Loucy (cell line): Measurements from ENCODE around the gene LMAN2L.

Source experiments
- EZH2phosphoT487 ChIP-seq: fragments of 200-600 bp; IDR thresholded peaks from 2 replicates; pipeline ENCODE4 v1.6.1; 2018; ENCODE audit warnings: antibody characterized with exemption, mild to moderate bottlenecking, moderate library complexity, borderline replicate concordance
- TF ChIP-seq, protein P1 (sequence below): fragments of 200-600 bp; sonication (generic); conservative IDR thresholded peaks from 2 replicates; pipeline ENCODE4 v1.5.1; 2014; ENCODE audit warnings: mild to moderate bottlenecking, antibody characterized with exemption, low read length

DNA sequence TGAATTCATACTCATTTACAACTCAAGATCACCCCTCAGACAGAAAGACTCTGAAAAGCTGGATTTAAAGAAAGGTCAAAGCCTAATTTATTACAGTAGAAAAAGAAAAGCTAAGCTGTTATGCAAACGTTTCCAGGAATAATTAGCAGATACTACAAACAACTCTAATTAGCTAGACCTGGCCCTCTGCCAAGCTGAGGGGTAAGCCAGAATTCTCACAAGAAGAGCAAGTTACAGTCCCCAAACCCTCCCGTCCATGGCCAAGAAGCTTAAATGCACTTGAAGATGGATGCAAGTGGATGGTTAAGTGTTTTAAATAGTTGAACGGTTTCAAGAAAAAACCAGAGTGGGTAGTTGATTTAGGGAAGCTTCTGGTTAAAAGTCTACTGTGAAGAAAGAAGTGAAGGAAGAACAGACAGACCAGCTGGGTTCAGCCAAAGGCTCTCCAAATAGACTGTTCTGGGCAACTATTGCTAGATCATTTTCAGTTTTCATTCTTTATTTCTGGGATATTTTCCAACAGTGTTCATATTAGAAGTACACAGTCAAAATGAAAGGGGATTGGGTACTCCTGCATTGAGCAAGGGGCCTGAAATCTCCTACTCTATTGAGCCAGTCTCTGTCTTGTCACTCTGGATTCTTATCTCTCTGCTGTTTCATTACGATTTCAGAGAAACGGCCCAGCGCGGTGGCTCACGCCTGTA lies 4.8 kb downstream of the LMAN2L start:
- TF ChIP-seq, protein P1, sequence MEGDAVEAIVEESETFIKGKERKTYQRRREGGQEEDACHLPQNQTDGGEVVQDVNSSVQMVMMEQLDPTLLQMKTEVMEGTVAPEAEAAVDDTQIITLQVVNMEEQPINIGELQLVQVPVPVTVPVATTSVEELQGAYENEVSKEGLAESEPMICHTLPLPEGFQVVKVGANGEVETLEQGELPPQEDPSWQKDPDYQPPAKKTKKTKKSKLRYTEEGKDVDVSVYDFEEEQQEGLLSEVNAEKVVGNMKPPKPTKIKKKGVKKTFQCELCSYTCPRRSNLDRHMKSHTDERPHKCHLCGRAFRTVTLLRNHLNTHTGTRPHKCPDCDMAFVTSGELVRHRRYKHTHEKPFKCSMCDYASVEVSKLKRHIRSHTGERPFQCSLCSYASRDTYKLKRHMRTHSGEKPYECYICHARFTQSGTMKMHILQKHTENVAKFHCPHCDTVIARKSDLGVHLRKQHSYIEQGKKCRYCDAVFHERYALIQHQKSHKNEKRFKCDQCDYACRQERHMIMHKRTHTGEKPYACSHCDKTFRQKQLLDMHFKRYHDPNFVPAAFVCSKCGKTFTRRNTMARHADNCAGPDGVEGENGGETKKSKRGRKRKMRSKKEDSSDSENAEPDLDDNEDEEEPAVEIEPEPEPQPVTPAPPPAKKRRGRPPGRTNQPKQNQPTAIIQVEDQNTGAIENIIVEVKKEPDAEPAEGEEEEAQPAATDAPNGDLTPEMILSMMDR = no peak
- no peak for TF ChIP-seq EZH2phosphoT487
